Measurements from ENCODE around the gene SPATA32.
"Not testable (repeated sequence)": the region's sequence is repeated elsewhere in the genome, so short reads cannot be mapped to it uniquely, and the experiment has no call there.

SPATA32 gene, protein sequence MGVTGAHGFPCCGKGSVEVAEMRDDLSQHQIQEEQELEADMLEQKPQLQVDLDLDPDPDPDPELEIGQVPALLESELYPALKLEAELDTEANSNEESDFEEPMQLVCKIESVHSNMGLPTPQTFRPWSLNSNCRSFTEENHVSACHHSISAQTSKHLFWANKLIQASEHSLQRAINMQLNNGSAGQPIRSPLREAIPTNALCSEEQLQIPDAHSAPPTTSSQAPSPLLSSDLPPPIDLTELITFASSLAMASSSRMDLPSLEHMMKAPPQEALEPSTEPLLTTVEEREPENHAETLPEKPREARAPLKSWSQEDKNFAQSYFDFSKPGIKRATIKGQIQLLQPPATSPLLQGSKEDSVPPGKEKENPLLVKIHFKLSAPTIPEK

DNA sequence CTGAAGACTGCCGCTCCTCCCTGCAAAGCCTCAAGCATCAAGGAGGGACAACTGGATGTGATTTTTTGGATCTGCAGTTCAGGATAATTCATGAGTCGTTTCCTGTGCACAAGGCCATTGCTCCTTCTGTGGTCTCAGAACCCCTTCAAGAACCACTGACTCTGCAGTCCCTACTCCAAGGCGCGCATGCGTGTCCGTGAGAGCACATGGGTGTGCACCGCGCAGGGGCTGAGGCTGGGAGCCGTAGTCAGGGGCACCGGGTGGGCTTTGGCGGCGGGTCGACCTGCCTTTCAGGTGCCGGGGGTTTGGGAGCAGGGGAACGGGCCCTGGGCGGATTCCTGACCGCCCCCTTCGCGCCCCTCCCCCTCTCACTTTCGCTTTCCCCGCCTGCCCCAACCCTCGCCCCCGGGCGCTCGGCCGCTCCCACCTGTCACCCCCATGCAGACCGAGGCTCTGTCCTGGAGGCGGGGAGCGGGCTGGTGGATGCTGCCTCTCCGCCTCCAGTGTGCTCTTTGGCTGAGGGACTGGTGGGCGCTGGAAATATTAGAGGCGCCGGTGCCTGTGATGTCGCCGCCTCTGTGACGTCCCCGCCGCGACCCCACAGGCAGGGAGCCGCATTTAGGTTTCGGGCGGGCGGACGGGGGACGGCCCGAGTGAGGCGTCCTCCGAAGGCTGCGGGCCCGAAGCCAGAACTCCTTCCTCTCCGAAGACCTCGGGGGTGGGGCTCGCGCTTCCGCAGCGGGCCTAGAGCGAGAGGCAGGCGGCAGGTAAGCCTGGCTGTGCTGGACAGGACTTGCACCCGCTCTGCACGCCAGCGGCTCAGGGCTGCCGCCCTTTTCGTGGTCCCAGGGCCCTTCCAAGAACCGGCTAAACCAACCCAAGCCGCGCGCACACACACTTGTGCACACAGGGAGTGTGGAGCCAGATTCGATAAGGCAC is at the start of gene SPATA32:
TSS of gene SPATA32 (minus strand) at position 518 of the 939 bp plus-strand sequence. CDS start at position 440, 78 bp downstream.
- DNase-seq: no peak

DNA sequence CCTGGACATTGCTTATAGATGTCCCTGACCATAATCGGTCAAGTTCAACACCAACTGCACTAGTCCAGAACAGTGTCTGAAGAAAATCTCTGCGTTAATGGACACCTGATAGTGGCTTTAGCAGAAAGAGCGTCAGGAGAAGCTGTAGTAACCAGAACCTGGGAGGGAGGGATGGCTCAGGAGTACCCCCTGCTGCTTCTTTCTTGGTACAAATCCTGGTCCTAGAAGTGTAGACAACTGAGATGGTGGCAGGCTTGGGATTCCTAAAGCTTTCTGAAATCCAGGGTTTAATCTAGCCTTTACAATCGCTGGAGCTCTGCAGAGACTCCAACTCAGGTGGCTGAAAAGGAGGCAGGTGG is 49.5 kb upstream of the SPATA32 start:
- no peak for DNase-seq

DNA sequence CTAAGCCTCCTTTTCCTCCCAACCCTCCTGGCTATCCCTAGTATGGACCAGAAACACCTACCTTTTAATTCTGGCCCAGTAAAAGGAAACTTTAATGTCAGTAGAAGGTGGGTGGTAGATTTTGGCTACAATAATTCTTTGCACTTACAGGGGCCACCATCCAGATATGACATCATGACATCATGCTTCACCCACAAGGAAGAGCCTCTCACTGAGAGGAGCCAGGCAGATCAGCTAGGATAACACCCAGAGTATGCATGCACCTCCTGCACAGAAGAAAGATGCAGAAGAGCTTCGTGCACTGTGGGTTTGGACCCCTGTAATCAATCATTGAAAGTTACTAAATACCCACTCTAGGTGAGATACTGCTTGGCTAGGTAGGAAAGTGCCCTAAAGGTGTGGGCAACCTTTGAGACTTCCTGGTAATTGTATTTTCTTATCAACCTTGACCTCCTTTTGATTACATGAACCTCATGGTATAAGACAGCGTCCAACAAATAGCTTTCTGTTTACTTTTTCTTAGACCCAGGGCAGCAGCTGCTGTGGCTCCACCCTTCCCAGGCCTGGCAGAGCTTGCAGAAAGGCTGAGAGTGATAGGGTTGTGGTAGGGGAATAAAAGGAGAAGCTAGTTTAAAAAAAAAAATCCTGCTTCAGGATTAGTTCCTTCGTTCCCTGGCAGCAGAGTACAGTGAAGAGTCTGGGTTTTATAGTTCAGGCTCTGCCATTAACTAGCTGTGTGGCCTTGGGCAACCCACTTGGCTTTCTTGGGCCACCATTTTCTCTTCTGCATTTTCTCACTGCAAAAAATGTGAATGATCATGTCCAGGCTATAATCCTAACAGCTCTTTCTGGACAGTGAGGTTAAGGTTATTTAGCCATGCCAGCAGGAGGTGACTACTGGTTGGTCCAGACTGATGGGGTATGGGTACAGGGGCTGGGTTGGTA is 48.8 kb upstream of the SPATA32 start:
- DNase-seq: no peak

DNA sequence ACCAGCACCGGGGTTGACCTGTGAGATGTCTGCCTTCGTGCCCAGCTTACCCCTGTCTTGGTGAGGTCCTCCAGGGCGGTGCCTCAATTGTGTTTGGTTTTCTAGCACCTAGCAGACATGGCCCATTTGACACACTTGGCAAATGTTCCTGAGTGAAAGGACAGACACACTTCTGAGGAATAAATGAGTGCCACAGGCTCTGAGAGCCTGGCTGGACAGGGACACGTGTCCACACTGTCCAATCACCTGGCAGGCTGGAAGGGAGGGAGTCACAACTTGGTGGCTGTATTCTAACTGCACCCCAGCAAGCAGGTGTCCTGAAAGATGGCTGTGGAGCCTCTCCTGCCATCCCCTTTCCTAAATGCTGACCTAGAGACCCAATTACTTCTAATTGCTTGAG is 47.5 kb upstream of the SPATA32 start:
- no peak for DNase-seq

DNA sequence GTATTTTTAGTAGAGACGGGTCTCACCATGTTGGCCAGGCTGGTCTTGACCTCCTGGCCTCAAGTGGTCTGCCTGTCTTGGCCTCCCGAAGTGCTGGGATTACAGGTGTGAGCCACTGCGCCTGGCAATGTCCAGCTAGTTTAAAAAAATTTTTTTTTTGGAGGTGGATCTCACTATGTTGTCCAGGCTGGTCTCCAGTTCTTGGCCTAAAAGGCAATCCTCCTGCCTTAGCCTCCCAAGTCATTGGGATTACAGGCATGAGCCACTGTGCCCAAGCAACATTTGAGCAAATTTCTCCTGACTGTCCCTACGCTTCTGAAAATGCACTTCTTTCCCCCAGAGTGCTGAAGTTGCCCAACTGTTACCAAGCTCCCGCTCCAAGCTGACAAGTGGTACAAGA is 46.9 kb upstream of the SPATA32 start:
- no peak for DNase-seq

DNA sequence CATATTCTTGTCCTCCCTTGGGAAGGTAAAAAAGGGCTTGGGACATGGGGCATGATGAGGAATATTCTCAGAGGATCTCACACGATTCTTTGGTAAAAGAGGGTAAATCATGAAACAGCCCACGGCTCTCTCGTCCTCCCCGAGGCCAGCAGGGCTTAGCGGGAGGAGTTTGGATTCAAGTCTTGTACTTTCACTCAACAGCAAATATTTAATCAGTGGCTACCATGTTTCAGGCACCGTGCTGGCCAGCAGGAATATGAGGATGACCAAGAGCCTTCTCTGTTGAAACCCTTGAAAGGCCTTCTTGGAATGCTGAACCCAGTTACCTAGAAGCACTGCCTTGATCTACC is 46.1 kb upstream of the SPATA32 start:
- DNase-seq: no peak

DNA sequence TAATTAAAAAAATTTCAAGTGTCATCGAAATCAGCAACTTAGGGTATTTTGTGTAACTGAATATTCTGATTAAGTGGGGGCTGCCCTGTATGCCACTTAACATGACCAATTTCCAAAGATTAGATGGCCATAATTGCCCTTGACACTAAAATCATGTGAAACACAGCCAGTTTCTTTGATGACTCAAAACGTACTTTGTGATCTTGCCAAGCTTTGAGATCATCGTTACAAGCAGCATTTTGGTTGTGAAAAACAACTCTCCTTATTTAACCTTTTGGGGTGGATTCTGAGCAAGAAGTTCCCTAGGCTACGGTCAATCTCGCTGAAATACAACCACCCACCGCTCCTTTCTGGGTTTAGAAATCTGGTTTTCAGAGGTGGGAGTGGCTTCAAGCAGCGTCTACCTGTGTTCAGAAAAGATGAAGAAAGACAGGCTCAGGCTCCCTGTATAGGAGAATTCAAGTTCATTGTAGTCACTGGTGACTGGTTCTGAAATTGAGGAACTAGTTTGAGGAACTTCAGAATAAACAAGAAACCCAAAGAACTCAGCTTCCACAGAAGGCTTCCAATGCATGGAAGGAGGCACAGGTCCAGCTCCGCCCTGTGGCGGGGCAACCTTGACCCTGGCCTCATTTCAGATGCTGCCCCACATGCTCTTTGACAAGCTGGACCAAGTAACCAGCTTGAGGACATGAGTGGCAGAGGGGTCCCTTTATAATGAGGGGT is 45.6 kb upstream of the SPATA32 start:
- no peak for DNase-seq

DNA sequence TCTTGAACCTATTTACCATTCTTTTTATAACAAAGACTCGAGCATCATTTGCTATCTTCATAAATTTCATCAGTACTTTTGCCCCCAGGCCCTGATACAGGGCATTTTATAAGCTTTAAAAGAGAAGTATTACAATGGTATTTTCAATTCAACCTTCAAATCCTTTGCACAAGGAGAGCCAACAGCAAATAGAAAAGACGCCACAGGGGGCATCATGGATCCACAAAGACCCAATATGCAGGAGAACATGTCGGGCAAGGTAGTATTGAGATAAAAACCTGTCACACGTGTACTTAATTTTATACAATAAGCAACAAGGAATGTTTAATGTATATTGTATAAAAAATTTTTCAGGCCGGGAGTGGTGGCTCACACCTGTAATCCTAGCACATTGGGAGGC is 44.7 kb upstream of the SPATA32 start:
- no peak for DNase-seq

DNA sequence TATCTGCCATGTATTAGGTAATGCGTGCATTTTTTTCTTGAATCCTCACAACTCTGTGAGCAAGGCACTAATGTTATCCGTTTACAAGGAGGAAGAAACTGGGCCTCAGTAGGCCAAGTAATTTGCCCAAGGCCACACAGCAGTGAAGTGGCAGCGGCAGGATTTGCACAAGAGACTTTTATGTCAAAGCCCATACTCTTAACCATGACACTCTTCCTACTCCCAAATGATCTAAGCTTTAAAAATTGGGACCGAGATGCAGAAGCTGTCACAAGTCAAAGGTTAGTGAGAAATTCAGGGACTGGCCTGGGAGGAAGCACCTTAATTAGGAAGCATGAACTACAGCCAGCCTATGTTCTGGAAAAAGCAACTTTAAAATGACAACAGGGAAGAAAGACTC is 44.2 kb upstream of the SPATA32 start:
- DNase-seq: no peak

DNA sequence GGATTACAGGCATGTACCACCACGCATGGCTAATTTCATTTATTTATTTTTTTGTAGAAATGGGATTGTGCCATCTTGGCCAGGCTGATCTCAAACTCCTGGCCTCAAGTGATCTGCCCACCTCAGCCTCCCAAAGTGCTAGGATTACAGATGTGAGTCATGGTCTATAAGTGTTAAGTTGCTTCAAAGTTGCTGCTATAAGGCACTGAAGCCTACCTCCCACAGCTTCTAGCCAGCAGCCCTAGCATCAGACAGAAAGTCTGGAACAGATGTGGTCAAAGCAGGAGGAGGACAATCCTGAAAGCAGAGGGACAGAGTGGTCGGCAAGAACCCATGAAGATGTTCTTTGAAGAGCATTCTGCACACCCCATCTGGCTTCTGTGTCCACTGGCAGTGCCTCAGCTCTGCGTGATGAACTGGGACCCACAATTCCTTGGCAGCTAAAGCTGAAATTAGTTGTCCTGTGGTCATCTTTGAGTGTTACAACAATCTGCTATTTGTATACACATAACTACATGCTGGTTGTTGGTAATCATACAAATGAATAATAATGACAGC is 43.7 kb upstream of the SPATA32 start:
- no peak for DNase-seq

DNA sequence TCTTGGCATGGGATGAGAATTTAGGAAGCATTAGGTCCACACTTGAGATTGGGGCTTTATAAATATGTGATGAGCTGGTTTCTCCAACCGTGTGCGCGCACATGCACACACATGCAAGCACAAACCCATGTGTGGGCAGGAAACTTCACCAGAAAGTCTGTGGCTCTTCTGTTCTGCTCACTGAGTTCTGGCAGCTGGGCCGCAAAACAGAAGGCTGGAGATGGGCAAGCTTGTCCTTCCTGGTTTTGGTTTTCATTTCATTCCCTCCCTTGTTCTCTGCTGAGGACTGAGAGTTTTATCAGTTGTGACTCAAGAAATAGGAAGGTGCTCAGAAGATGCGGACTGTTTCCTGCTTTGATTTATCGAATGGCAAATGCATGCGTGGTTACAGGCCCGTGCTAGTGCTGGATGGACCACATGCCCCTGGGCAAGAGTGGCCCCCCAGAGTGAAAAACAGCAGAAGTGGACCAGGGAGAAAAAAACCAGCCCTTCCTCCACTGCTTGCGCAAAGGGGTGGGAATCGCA is 40.8 kb upstream of the SPATA32 start:
- DNase-seq: no peak

DNA sequence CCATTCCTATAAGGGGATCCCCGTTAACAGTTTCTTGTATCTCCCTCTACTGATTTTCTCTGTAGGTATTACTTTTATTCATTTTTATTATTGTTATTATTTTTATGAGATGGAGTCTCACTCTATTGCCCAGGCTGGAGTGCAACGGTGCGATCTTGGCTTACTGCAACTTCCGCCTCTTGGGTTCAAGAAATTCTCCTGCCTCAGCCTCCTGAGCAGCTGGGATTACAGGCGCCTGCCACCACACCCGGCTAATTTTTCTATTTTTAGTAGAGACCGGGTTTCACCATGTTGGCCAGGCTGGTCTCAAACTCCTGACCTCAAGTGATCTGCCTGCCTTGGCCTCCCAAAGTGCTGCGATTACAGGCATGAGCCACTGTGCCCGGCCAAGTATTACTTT is 40.3 kb upstream of the SPATA32 start:
- DNase-seq: not testable (repeated sequence)

DNA sequence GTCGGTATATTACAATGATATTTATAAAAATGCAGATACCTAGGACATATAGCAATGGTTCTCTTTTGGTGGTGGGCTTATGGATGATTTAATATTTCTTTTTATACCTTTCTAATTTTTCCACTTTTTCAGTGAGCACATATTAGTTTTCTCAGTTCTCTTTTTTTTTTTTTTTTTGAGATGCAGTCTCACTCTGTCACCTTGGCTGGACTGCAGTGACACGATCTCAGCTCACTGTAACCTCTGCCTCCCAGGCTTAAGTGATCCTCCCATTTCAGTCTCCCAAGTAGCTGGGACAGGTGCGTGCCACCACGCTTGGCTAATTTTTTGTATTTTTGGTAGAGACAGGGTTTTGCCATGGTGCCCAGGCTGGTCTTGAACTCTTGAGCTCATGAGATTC is 39.8 kb upstream of the SPATA32 start:
- no peak for DNase-seq

DNA sequence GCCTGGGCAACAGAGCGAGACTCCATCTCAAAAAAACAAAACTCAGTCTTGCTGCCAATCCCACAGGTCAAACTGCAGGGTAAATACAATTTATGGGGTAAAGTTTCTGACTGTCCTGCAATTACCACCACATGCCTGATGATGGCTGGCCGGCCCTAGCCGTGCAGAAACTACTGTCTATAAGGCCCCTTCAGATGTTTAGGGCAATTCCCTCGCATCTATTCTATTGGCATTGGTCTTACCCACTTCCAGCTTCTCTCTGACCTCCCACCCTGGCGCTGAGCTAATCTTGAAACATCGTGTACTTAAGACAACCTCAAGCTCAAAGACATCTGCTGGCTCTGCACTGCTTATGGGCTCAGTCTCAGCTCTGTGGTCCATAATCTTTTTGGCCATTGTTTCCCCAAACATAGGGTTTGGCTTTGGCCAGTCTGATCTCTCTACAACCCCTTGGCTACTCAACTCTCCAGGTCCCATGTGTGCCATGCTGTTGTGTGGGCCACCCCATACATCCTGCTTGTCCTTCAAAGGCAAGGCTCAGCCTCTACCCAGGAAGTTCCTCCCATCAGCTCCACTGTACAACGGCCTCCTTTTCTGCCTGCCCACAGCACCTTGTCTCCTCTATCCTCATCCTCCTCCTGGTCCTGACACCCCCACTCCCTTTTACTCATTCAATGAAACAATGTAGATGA is 38.3 kb upstream of the SPATA32 start:
- DNase-seq: no peak

DNA sequence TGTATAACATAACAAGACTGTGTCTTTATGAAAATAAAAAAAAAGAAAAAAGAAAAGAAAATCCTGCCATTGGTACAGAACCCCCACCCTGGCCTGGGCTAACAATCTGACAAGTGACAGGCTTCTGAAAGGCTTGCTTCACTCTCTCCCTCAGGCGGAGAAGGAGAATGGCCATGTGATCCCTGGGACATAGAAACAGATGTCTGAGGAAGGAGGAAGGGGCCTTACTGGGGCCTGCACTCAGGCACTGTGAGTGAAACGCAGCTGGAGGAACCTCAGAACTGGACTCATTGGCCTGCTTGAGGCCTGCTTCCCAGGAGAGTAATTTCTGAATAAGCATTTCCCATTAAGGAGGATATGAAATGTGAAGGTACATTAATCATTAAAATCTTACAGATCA is 37.5 kb upstream of the SPATA32 start:
- DNase-seq: no peak

DNA sequence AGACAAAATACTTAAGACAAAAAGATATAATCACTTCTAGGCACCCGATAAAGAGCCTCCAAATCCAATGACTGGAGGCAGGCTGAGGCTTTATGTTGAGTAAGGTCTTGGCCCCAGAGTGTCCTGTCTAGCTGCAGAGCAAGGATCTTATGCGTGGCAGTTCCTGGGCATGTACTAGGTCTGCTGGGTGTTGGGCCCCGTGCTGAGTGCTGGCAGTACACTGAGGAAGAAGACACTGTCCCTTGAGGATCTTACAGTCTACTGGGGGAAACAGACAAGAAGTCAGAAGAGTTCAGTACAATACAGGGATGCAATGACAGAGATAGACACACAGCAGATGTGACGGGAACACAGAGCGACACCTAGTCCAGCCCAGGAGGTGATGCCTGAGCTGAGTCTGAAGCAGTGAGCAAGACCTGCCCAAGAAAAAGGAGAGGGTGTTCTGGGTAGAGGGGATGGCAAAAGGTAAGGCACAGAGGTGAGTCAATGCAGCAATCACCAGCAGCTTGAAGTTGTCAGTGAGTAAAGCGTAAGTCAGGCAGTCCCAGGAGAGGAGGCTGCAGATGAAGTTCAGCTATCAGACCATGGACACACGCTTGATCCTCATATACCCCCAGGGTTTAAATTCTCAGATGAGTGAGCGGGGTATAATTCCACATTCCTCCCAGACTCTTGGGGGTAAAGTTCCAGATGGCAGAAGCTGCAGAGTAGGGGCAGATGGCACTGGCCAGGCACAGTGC is 36.8 kb upstream of the SPATA32 start:
- no peak for DNase-seq

DNA sequence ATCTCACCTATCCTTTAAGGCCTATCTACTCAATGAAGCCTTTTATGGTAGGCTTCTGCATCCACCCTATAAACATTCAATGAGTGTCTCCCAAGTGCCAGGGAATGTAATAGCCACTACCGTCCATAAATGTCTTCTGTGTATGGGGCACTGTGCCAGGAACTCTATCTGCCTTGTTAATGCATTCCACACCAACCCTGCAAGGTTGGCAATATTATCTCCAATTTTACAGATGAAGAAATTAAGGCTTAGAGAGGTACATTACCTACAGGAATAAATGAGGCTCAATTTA is 34.9 kb upstream of the SPATA32 start:
- no peak for DNase-seq

DNA sequence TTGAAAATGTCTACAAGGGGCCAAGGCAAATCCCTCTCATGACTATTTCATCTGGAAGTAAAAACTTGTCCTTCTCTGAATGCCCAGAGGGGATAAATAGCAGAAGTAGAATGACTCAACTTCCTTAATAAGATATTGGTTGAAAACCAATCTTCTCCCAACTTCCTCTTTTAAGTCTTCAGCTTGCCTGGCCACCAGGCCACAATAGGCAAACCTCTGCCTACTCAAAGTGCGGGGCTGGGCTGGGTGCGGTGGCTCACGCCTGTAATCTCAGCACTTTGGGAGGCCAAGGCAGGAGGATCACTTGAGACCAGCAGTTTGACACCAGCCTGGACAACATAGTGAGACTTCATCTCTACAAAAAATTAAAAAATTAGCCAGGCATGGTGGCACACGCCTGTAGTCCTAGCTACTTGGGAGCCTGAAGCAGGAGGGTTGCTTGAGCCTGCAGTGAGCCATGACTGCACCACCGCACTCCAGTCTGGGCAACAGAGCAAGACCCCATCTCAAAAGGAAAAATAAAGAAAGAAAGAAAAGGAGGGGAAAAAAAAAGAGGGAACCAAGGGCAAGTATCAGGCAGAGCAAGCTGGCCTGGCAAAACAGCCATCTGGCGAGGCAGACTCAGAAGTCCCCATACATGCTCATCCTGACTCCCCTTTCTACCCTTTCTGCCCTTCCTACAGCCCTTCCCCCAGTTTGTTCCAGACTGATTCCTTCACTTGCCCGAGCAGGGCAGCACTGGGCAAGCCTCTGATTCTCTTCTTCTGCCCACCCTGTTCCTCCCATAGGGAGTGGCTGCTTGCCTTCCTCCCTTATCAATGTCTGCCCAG is 34.3 kb upstream of the SPATA32 start:
- DNase-seq: no peak

DNA sequence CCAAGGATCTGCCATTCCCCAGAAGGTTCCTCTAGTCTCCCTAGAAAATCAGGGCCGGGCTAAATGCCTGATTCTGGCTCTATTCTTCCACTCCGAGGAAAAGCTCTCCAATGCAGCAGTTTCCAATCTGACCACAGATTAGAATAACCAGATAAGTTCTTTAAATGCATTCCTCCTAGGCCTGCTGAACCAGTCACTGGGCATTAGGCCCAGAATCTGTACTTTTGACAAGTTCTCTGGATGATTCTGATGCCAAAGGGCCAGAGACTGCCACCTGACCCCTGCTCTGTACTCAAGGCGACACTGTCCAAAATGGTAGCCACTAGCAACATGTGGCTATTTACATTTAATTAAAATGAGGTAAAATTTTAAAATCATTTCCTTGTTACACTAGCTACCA is 32.6 kb upstream of the SPATA32 start:
- no peak for DNase-seq
